AG09309 (cell line): Measurements from ENCODE around the gene ZSCAN30.

Source experiments
- DNase-seq: peaks from one replicate; pipeline ENCODE4 v3.0.0-alpha.2; 2010; ENCODE audit warnings: low read depth
- H3K4me3 ChIP-seq: 2 replicates; pipeline ENCODE4 v1.5.1; 2011; ENCODE audit warnings: mild to moderate bottlenecking, low read depth, low read length, moderate library complexity; ENCODE audit not compliant: control insufficient read depth
- TF ChIP-seq, protein P1 (sequence below): IDR thresholded peaks from 2 replicates; pipeline ENCODE4 v1.5.1; 2011; ENCODE audit warnings: mild to moderate bottlenecking, low read depth, low read length, inconsistent platforms; ENCODE audit not compliant: insufficient read depth, control insufficient read depth; ENCODE audit errors: missing control alignments

ZSCAN30 gene

DNA sequence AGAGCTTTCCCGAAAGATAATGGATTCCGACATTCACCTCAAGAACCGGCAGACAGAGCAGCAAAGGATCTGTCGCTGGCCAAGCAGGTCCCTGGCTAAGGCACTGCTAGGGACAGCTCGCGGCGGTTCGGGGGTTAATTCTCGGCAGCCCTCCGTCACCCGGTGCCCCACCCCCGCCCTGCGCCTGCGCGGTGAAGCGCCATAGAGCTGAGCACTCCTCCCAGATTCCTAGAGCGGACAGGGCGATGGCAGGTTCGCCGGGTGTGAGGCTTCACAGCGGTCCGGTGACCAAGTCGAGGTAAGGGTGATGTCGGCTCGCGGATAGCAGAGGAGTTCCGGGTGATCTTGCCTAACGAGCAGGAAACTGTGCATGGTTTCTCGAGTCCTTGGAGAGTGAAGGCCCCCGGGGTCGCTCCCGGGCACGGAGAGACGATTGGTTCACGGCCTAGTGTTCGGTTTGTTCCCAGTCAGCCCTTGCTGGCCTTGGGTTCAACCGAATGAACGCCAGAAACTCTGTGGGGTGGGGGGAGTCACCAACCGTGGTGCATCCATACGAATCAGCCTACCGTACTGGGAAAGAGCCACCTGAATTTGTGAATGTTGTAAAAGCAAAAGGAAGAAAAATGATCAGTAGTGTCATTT is at the start of gene ZSCAN30:
ZSCAN30 (minus strand) TSS at position 136 of the 642 bp plus-strand sequence. CDS start 25,877 bp downstream, outside the sequence.
- peak; percentile 75 for DNase-seq
- peak within 1 kb of the TSS; percentile 80 for H3K4me3 ChIP-seq
- TF ChIP-seq, protein P1, sequence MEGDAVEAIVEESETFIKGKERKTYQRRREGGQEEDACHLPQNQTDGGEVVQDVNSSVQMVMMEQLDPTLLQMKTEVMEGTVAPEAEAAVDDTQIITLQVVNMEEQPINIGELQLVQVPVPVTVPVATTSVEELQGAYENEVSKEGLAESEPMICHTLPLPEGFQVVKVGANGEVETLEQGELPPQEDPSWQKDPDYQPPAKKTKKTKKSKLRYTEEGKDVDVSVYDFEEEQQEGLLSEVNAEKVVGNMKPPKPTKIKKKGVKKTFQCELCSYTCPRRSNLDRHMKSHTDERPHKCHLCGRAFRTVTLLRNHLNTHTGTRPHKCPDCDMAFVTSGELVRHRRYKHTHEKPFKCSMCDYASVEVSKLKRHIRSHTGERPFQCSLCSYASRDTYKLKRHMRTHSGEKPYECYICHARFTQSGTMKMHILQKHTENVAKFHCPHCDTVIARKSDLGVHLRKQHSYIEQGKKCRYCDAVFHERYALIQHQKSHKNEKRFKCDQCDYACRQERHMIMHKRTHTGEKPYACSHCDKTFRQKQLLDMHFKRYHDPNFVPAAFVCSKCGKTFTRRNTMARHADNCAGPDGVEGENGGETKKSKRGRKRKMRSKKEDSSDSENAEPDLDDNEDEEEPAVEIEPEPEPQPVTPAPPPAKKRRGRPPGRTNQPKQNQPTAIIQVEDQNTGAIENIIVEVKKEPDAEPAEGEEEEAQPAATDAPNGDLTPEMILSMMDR = no peak

DNA sequence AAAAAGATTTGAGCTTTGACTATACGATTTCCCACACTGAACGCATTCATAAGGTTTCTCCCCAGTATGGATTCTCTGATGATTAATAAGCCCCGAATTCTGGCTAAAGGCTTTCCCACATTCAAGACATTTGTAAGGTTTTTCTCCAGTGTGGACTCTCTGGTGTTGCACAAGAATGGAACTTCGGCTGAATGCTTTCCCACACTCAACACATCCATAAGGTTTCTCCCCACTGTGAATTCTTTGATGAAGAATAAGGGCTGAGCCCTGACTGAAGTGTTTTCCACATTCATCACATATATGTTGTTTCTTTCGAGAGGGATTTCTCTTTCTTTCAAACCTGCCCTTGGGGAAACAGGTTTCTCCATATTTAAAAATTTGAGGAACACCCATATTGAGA is 47.3 kb upstream of the ZSCAN30 start:
- H3K4me3 ChIP-seq = no peak overlapping the region
- DNase-seq = no peak
- TF ChIP-seq, protein P1 = no peak

DNA sequence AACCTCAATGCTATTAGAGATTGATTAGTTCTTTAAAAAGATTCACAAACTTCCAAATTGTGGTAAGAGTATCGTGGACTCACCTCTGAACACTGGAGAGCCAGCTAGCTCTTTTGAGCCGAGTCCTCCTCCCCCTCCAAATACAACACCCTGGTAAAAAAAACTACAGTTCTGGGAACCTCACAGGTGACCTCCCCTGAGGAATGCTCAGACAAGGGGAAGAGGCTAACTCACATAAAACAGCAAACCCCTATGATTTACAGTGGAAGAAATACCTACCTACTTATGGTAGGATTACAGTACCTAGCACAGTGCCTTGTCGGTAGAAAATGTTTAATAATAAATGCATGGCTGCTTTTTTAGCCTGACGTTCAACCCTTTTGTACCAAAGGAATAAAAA is 45.8 kb upstream of the ZSCAN30 start:
- DNase-seq = no peak
- TF ChIP-seq, protein P1 = no peak
- no peak overlapping the region for H3K4me3 ChIP-seq

DNA sequence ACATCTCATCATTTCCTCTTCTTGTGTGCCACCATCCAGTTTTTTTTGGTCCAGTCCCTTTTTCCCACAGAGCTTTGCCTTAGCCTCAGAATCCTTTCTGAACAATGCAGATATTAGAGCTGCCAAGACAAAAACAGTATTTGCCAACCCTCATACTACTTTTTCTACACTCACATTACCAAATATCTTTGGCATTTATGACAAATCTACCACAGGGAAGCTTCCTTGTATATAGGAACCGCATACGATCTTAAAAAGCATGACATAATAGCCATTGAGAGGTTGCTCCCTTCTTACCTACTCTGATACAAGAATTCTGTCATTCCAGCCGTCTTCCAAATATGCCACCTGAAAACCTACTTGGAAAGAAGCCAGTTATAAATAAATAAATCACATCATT is 44.8 kb upstream of the ZSCAN30 start:
- H3K4me3 ChIP-seq = no peak overlapping the region
- TF ChIP-seq, protein P1 = no peak
- peak; percentile 34 for DNase-seq

DNA sequence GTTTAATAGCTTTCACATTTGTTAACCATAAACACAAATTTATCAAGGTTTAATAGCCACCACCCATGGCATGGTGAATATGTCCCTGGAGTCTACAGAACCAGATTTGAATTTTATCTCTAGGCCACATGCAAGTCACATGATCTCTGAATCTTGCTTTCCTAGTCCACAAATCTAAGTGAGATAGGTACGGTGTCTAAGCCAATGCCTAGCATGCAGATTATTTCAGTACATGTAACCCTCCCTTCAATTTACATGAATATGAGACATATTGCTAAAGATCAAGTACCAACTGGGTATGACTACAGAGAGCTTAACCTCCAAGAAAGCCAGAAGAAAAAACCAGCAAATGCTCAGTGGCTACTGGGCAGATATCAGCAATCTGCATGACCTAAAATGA is 44.2 kb upstream of the ZSCAN30 start:
- no peak for DNase-seq
- H3K4me3 ChIP-seq = no peak overlapping the region
- TF ChIP-seq, protein P1 = no peak

DNA sequence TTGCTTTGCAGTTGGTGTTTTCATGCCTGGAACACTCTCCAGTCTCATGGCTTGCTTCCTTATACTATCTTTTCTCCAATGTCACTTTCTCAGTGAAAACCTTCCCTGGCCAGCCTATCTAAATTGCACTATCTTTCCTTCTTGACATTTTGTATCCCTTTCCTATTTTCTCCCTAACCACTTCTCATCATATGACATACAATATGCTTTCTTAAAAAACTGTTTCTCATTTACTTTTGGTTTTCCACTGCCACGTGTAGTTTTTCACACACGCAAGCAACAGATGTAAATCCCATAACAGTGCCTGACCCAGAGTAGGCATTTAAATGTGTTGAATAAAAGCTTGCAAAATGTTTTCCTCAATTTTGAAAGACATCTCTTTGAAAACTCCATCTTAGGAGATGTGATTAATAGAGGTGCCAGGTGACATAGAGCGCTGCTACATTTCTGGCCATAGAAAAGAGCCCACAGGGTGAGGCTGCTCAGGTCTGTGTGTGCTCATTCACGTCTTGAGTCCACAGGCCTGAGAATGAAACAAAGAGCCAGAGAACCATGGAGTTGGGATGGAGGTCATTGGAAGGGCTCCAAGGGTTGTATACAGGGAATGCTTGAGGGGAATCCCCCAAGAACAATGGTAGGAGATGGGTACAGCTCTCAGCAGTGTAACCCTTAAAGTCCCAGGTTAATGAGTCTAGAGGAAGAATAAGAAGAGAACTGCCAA is 41.5 kb upstream of the ZSCAN30 start:
- no peak for DNase-seq
- no peak overlapping the region for H3K4me3 ChIP-seq
- TF ChIP-seq, protein P1 = no peak
